Measurements from ENCODE around the gene AUTS2.

AUTS2 gene

DNA sequence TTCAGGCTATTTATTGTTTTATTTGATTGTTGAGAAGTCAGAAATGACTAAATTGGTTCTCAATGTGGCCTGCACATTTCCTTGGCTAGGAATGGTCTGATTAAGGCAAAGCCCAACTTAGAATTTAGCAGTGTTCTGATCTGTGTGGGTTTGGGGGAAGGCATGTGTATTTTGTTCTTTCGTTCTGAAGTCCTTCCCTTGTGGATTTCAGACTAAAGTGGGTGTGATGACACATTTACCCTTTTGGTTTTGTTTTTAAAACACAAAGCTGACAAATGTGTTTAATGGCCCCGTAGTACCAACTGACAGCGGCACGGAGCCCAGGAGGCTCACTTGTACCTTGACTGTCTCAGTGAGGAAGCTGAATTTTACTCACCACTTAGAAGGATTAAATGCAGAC is 1081.4 kb downstream of the AUTS2 start:
- DNase-seq (ENCODE audit: extremely low read depth, low read depth): no peak
- H3K4me3 ChIP-seq (replicated peaks; ENCODE audit: low read depth, low read length): no peak overlapping the region
- TF ChIP-seq, protein P1, sequence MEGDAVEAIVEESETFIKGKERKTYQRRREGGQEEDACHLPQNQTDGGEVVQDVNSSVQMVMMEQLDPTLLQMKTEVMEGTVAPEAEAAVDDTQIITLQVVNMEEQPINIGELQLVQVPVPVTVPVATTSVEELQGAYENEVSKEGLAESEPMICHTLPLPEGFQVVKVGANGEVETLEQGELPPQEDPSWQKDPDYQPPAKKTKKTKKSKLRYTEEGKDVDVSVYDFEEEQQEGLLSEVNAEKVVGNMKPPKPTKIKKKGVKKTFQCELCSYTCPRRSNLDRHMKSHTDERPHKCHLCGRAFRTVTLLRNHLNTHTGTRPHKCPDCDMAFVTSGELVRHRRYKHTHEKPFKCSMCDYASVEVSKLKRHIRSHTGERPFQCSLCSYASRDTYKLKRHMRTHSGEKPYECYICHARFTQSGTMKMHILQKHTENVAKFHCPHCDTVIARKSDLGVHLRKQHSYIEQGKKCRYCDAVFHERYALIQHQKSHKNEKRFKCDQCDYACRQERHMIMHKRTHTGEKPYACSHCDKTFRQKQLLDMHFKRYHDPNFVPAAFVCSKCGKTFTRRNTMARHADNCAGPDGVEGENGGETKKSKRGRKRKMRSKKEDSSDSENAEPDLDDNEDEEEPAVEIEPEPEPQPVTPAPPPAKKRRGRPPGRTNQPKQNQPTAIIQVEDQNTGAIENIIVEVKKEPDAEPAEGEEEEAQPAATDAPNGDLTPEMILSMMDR (IDR thresholded peaks at IDR 0.05; ENCODE audit: low read depth, low read length, missing control alignments): no peak

DNA sequence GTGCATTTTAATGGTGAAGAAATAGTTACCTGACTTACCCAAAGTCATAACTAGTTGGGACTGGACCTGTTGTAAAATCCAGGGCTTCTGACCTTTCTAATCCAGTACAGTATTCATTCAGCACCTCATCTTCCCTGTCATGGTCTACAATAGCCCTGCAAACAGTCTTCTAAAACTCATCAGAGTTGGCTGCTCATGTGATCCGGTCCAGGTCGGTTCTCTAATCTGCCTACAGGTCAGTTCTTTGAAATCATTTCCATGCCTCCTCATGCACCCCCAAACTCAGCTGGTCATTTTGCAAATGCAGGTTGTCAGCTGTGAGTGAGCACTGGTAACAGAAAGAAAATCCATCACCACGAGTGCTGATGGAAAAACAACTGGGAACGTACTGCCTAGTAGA is 1082.0 kb downstream of the AUTS2 start:
- no peak for DNase-seq (ENCODE audit: extremely low read depth, low read depth)
- TF ChIP-seq, protein P1 (IDR thresholded peaks at IDR 0.05; ENCODE audit: low read depth, low read length, missing control alignments): no peak
- H3K4me3 ChIP-seq (replicated peaks; ENCODE audit: low read depth, low read length): no peak overlapping the region

DNA sequence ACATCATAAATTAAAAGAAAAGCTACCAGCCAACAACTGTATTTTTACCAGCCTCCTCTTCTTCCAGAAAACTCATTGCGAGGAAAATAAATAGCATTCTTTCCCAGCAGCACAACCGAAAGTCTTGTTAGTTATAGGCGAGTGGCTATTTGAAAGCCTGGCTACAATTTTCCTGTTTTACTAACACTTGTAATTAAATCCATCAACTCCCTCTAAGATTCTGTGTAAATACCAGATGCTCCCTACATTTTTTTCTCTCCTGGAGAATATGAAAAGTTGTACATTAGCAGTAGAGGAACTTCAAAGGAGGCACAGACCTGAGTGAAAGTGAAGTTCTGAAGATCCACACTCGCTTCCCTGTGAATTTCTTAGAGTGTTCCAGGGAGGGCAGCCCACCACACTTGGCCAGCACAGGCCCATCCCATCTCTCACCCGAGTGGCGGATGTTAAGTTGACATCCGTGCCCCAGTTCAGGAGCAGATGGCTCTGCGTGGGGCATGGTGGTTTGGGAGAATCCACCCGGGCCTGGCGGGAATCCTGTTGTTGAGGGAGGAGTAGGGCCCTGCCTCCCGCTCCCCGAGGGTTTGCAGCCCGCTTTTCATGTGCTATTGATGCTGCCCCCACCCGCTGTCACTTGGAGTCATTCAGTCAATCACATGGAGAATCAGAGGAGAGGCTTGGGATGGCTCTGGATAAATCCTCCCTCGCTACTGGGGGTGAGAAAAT is 1082.6 kb downstream of the AUTS2 start:
- DNase-seq (ENCODE audit: extremely low read depth, low read depth): no peak
- TF ChIP-seq, protein P1 (IDR thresholded peaks at IDR 0.05; ENCODE audit: low read depth, low read length, missing control alignments): no peak

DNA sequence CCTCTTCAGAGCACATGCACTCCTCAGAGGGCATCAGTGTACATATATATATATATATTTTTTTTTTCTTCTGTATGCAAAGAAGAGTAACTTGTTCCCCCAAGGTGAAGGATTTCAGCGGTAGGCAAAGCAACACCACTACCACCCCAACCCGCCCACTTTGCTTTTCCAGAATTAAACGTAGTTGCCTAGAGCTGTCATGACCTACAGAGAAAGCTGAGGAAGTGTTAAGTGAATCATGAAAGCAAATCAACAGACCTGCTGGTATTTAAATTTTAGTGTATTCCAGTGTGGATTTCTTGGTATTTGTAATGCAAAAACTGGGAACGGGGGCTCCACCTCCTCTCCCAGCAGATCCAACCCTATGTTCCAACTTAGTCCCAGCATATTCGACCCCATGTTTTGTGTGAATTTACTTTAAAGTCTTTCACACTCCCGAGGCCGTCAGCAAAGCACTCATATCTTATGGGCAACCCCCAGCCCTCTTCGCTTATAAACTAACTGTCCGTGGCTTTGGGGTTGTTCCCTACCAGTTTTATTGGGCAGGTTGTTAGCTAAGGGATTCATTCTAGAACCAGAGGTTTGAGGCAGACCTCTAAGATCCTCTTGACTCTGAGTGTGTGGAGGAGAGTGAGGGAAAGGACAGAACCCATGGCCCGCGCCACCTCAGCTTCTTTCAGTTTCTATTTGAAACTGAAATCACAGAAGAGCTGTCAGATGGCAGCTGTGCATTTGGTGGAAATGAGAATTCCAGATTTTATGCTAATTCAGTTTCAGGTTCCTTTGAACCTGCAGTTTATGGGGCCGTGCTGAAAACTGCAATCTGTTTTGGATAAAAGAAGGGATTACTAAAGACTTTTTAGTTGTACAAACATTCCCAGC is 1083.4 kb downstream of the AUTS2 start:
- no peak overlapping the region for H3K4me3 ChIP-seq (replicated peaks; ENCODE audit: low read depth, low read length)

More for the DNA sequence above, 1082.6 kb downstream of the AUTS2 start:
- no peak overlapping the region for H3K4me3 ChIP-seq (replicated peaks; ENCODE audit: low read depth, low read length)

DNA sequence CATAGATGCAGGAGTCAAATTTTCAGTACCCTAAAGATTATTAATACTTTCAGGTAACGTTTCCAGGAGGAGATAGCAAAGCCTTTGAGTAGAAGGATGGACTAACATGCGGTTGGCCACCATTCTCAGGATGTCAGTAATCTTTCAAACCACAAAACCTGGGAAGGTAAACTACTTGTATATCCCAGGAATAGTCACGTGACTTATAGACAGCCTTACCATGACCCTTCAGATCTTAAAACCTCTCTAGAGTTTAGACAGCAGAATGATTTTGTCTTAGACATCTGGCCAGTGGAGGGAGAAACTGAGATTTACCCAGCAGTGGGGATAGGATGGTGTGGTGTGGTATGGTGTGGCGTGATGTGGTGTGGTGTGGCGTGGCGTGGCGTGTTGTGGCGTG is 1085.9 kb downstream of the AUTS2 start:
- DNase-seq (ENCODE audit: extremely low read depth, low read depth): no peak
- TF ChIP-seq, protein P1 (IDR thresholded peaks at IDR 0.05; ENCODE audit: low read depth, low read length, missing control alignments): no peak
- H3K4me3 ChIP-seq (replicated peaks; ENCODE audit: low read depth, low read length): no peak overlapping the region

More for the DNA sequence above, 1083.4 kb downstream of the AUTS2 start:
- TF ChIP-seq, protein P1 (IDR thresholded peaks at IDR 0.05; ENCODE audit: low read depth, low read length, missing control alignments): no peak
- DNase-seq (ENCODE audit: extremely low read depth, low read depth): no peak

DNA sequence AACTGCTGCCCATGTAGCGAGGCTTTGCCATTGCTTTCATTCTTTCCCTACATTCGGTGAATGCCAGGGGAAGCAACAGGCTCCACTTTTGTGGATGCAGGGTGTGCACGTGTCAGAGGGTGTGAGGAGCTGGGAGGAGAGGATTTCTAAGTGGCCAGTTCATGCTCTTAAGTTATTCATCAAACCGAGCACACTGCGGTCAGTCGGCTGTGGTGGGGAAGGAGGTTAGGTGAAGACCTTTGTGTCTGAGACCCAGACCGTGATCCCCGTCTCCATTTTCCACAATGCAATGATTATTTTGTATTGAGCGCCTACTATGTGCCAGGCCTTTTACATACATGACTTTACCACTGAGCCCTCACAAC is 1095.0 kb downstream of the AUTS2 start:
- no peak for DNase-seq (ENCODE audit: extremely low read depth, low read depth)
- TF ChIP-seq, protein P1 (IDR thresholded peaks at IDR 0.05; ENCODE audit: low read depth, low read length, missing control alignments): no peak
- peak overlapping the region; percentile 79 for H3K4me3 ChIP-seq (replicated peaks; ENCODE audit: low read depth, low read length)

All from HFF-Myc (cell line).